GM18517 (cell line): ENCODE measurements around the gene ZNF468.
A peak's percentile ranks its signal among the peaks of the same experiment; 100 is the strongest.
"Not testable (repeated sequence)": the region's sequence is repeated elsewhere in the genome, so short reads cannot be mapped to it uniquely, and the experiment has no call there.

Experiments used
- ATAC-seq: cut with Tn5 transposase; IDR thresholded peaks from one replicate; pipeline ENCODE4 v1.9.1; 2021; ENCODE audit warnings: mild to moderate bottlenecking, moderate library complexity; ENCODE audit not compliant: unreplicated experiment

The ZNF468 gene

GRCh38 chr19:52829866-52830265 is 27.6 kb downstream of the ZNF468 start:
- not testable (repeated sequence) for ATAC-seq

- ATAC-seq: no peak
Observed at GRCh38 chr19:52825765-52826164, 31.7 kb downstream of the ZNF468 start.

GRCh38 chr19:52823676-52824075 is 33.7 kb downstream of the ZNF468 start:
- no peak for ATAC-seq

GRCh38 chr19:52821204-52821960 is 36.0 kb downstream of the ZNF468 start, which contains the start of gene ZNF28:
Gene ZNF28, minus strand, starts transcription at chr19:52821633. Its CDS starts 3,675 bp downstream, at chr19:52817958.
- peak; percentile 64 for ATAC-seq

GRCh38 chr19:52820472-52821203 is 36.8 kb downstream of the ZNF468 start:
- not testable (repeated sequence) for ATAC-seq

- ATAC-seq: no peak
Observed at GRCh38 chr19:52809801-52810200, 47.6 kb downstream of the ZNF468 start.

- ATAC-seq: not testable (repeated sequence)
Observed at GRCh38 chr19:52799950-52800640, 57.3 kb downstream of the ZNF468 start.

GRCh38 chr19:52789440-52789839 is 68.0 kb downstream of the ZNF468 start:
- ATAC-seq: no peak
